DND-41 (cell line): Measurements from ENCODE around the gene CAP1.

Experiments used
- ATAC-seq: fragments of 200-7000 bp; cut with Tn5 transposase; 3 replicates; pipeline ENCODE4 v1.9.1; 2021; ENCODE audit warnings: low read depth; ENCODE audit not compliant: insufficient read depth
- DNase-seq: peaks from one replicate; pipeline ENCODE4 v3.0.0-alpha.2; 2020
- H2AFZ ChIP-seq: 2 replicates; pipeline ENCODE4 v1.6.0; 2012; ENCODE audit warnings: low read depth, low read length
- H3K27ac ChIP-seq: 2 replicates; pipeline ENCODE4 v1.5.1; 2012; ENCODE audit warnings: low read length, inconsistent platforms
- H3K27me3 ChIP-seq: fragments of 200-600 bp; sonication (generic); 2 replicates; pipeline ENCODE4 v1.6.0; 2012; ENCODE audit warnings: low read length, mild to moderate bottlenecking, inconsistent platforms; ENCODE audit not compliant: insufficient read depth, poor library complexity
- H3K36me3 ChIP-seq: 2 replicates; pipeline ENCODE4 v1.5.1; 2012; ENCODE audit warnings: low read length, inconsistent platforms; ENCODE audit not compliant: insufficient read depth
- H3K4me1 ChIP-seq: 2 replicates; pipeline ENCODE4 v1.5.1; 2012; ENCODE audit warnings: mild to moderate bottlenecking, low read length; ENCODE audit not compliant: insufficient read depth
- H3K4me2 ChIP-seq: 2 replicates; pipeline ENCODE4 v1.6.0; 2012; ENCODE audit warnings: mild to moderate bottlenecking, moderate library complexity, low read length, inconsistent platforms; ENCODE audit not compliant: insufficient read depth
- H3K4me3 ChIP-seq, 2 experiments: fragments of 200-600 bp in 1 of 2; shearing (Covaris generic) in 1 of 2; 2 replicates each; pipeline ENCODE4 v1.5.1; 2012 to 2016; ENCODE audit warnings: inconsistent platforms in 2 of 2, low read length in 2 of 2, mild to moderate bottlenecking in 2 of 2, low read depth in 1 of 2, moderate library complexity in 1 of 2
- H3K79me2 ChIP-seq: 2 replicates; pipeline ENCODE4 v1.6.0; 2012; ENCODE audit warnings: low read length, inconsistent platforms; ENCODE audit not compliant: insufficient read depth
- H3K9ac ChIP-seq: 2 replicates; pipeline ENCODE4 v1.6.0; 2012; ENCODE audit warnings: low read depth, mild to moderate bottlenecking, inconsistent platforms, low read length, moderate library complexity
- H3K9me3 ChIP-seq: 2 replicates; pipeline ENCODE4 v1.5.1; 2012; ENCODE audit warnings: low read length, moderate library complexity, mild to moderate bottlenecking, inconsistent platforms; ENCODE audit not compliant: insufficient read depth, severe bottlenecking
- H4K20me1 ChIP-seq: 2 replicates; pipeline ENCODE4 v1.6.0; 2012; ENCODE audit warnings: low read length; ENCODE audit not compliant: insufficient read depth
- CTCF ChIP-seq: IDR thresholded peaks from 2 replicates; pipeline ENCODE4 v1.5.1; 2012; ENCODE audit warnings: borderline replicate concordance, low read length, moderate library complexity, mild to moderate bottlenecking; ENCODE audit not compliant: poor library complexity, severe bottlenecking; ENCODE audit errors: extremely low read depth
- EZH2 ChIP-seq: IDR thresholded peaks from 3 replicates; pipeline ENCODE4 v1.6.1; 2012; ENCODE audit warnings: borderline replicate concordance, low read depth, mild to moderate bottlenecking, moderate library complexity, low read length, inconsistent platforms; ENCODE audit not compliant: severe bottlenecking

Gene CAP1

DNA sequence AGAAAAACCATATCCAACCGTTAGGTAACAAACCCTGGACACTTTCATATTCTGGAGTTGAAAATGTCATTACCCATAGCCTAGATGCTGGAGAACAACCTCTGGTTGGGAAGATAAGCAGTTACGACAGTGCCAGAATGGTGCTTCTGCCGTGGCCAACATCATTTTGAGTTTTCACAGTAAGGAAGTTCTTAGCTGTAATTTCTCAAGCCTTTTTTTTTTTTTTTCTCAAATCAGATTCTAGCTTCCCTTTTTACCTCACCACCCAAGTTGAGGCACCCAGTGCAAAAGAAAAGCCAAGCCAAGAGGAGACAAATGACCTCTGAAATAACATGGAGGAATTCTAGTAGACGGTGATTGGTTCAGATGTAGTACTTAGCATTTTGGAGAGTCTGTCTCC lies 34.7 kb downstream of the CAP1 start:
- Histone ChIP-seq H3K4me3 (no peak overlapping the region), H3K4me1 (no peaks in the 10 kb centered on the region), H3K9ac (no peak overlapping the region), H3K79me2 (no peaks in the 10 kb centered on the region), H3K36me3 (peaks cover 87% of the 10 kb centered on the region), H4K20me1 (no peaks in the 10 kb centered on the region; the same call in 1 of the 2 replicates), H3K27me3 (no peaks in the 10 kb centered on the region), H3K4me2 (no peak overlapping the region), H2AFZ (no peak overlapping the region), H3K27ac (no peak overlapping the region), H3K9me3 (no peaks in the 10 kb centered on the region)
- no peak for TF ChIP-seq EZH2
- no peak for TF ChIP-seq CTCF
- no peak for DNase-seq
- no peak for ATAC-seq

DNA sequence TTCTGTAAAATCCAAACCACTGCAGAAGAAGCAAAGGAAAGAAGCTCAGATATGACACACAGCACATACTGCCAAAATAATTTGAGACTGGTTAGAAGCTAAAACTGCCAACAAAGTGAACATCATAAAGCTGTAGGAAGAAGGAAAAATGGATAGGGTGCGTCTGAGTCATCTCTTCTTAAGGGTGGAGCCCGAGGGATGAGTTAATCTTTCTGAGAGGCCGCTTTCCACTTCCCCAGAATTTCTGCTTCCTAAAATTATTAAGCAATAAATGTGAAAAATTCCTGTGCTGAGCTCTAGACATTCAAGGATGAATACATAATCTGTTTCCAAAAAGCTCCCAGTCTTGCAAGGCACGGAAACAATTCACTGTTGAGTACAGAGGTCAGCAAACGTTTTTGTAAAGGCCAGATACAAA lies 36.4 kb downstream of the CAP1 start:
- Histone ChIP-seq H3K9me3 (no peaks in the 10 kb centered on the region), H3K4me3 (no peak overlapping the region), H3K79me2 (no peaks in the 10 kb centered on the region), H3K9ac (no peak overlapping the region), H3K27me3 (no peaks in the 10 kb centered on the region), H3K36me3 (peaks cover 78% of the 10 kb centered on the region), H3K4me1 (no peaks in the 10 kb centered on the region), H3K4me2 (no peak overlapping the region), H2AFZ (no peak overlapping the region), H4K20me1 (no peaks in the 10 kb centered on the region), H3K27ac (no peak overlapping the region)
- ATAC-seq (no peak), DNase-seq (no peak)
- no peak for TF ChIP-seq CTCF
- TF ChIP-seq EZH2 = no peak

GRCh38 chr1:40078512-40079333 lies 38.2 kb downstream of the CAP1 start:
- Histone ChIP-seq H3K27me3 (no peaks in the 10 kb centered on the region), H3K79me2 (no peaks in the 10 kb centered on the region), H2AFZ (no peak overlapping the region), H3K4me1 (no peaks in the 10 kb centered on the region), H3K4me2 (no peak overlapping the region), H3K27ac (no peak overlapping the region), H3K9ac (no peak overlapping the region), H3K36me3 (peaks cover 72% of the 10 kb centered on the region), H4K20me1 (no peaks in the 10 kb centered on the region), H3K9me3 (no peaks in the 10 kb centered on the region), H3K4me3 (no peak overlapping the region)
- DNase-seq (peak; percentile 63), ATAC-seq (peak; percentile 88)
- TF ChIP-seq CTCF = peak; percentile 80
- no peak for TF ChIP-seq EZH2
